Inflammatory macrophage (primary cell): Measurements from ENCODE around the gene GATM.
"Not testable (repeated sequence)": the region's sequence is repeated elsewhere in the genome, so short reads cannot be mapped to it uniquely, and the experiment has no call there.

ENCODE experiments used
- DNase-seq, 2 donors: peaks; one replicate each; pipeline ENCODE4 v3.0.0-alpha.2; 2020 to 2022

Gene GATM

GRCh38 chr15:45387380-45388007, 9.2 kb upstream of the GATM start:
- DNase-seq = no peak

GRCh38 chr15:45386974-45387373, 8.6 kb upstream of the GATM start:
- DNase-seq = no peak

- no peak for DNase-seq
Observed at GRCh38 chr15:45386420-45386819, 8.1 kb upstream of the GATM start.

GRCh38 chr15:45385590-45385989, 7.2 kb upstream of the GATM start:
- DNase-seq = no peak

- DNase-seq = no peak
Observed at GRCh38 chr15:45384700-45385099, 6.4 kb upstream of the GATM start.

- no peak for DNase-seq
Observed at GRCh38 chr15:45378913-45379262, 544 bp upstream of the GATM start.

- DNase-seq = no peak
Observed at GRCh38 chr15:45377609-45378148, 665 bp downstream of the GATM start.

GRCh38 chr15:45376967-45377608, 1.3 kb downstream of the GATM start:
- DNase-seq = no peak

GRCh38 chr15:45376300-45376928, 1.9 kb downstream of the GATM start:
- DNase-seq = no peak

- no peak for DNase-seq
Observed at GRCh38 chr15:45375836-45376235, 2.5 kb downstream of the GATM start.

GRCh38 chr15:45373976-45374375, 4.4 kb downstream of the GATM start:
- no peak for DNase-seq

GRCh38 chr15:45372041-45372995, 6.0 kb downstream of the GATM start:
- DNase-seq = no peak

GRCh38 chr15:45371546-45371945, 6.8 kb downstream of the GATM start:
- no peak for DNase-seq

- not testable (repeated sequence) for DNase-seq
Observed at GRCh38 chr15:45370042-45370441, 8.3 kb downstream of the GATM start.

GRCh38 chr15:45367222-45367621, 11.1 kb downstream of the GATM start:
- DNase-seq = not testable (repeated sequence)

GRCh38 chr15:45364271-45364670, 14.1 kb downstream of the GATM start:
- no peak for DNase-seq

- no peak for DNase-seq
Observed at GRCh38 chr15:45363801-45364200, 14.5 kb downstream of the GATM start.

GRCh38 chr15:45363334-45363733, 15.0 kb downstream of the GATM start:
- DNase-seq = no peak

- no peak for DNase-seq
Observed at GRCh38 chr15:45362419-45362818, 15.9 kb downstream of the GATM start.

GRCh38 chr15:45361878-45362277, 16.5 kb downstream of the GATM start:
- no peak for DNase-seq

GRCh38 chr15:45355860-45356259, 22.5 kb downstream of the GATM start:
- no peak for DNase-seq

GRCh38 chr15:45354711-45355110, 23.6 kb downstream of the GATM start:
- DNase-seq = no peak

- no peak for DNase-seq
Observed at GRCh38 chr15:45351227-45351626, 27.1 kb downstream of the GATM start.
